HG03159 (cell line): ENCODE measurements around the gene NIPBL.
"Not testable (repeated sequence)": the region's sequence is repeated elsewhere in the genome, so short reads cannot be mapped to it uniquely, and the experiment has no call there.

Experiments
- ATAC-seq: cut with Tn5 transposase; IDR thresholded peaks from one replicate; pipeline ENCODE4 v1.9.1; 2021; ENCODE audit warnings: mild to moderate bottlenecking, moderate library complexity; ENCODE audit not compliant: unreplicated experiment

Gene NIPBL

DNA sequence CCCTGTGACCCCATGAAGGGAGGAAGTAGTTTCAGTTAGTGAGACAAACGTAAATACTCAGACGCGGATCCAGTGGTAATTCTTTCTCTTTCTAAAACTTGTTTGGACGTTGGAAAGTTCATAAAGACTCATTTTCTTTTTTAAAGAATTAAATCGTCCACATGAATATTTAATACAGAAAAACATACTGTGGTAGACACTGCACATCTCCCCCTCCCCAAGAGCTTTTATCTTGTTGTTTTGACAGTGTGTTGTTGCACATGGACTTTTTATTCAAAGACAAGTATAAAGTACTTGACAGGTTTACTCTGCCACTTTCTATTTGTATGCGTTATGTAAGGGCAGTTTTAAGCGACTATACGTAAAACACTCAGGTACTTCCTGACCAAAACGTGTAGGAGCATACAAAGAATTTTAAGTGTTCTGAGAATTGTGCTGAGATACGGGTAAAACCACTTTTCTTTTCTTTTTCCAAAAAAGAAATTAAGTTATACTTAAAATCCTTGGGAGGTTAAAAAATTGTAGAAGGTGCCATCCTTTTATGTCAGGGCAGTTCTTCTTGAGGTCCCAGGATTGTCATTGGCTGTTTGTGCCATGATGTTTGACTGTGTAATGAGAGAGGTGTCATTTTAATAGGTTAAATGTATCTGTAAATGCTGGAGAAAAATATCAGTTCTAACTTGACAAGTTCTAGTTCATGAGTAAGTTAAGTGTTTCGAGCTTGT lies 1.3 kb downstream of the NIPBL start:
- ATAC-seq = no peak

DNA sequence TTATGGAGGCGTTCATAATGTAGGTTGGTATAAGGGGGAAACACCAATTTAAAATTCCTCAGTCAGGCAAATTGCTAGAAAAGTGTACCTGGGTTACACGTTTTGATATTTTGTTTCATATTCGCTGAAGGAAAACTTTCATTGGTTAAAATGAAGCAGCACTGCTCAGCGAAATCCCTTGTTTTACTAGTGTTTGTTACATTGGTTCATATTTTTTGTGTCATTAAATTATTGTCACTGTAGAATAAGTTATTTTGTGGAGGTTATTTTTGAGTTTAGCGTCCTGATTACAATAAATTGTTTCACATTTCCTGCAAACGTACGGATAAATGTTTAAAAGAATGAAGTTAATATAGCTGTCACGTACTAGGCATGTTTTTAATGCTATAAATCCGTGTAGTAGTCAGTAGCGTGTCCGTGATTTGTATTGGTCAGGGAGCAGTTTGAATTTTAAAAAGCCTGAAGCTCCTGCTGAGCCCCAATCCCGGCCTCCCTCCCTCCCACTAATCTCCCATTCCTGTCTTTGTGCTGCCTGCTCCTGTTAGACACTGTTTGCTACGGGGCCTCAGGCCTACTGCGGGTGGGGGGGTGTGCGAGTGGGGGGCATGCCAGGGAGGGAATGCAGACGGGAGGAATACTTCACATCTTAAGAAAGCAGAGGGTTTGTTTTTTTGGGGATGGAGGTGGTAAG lies 2.0 kb downstream of the NIPBL start:
- ATAC-seq = no peak

DNA sequence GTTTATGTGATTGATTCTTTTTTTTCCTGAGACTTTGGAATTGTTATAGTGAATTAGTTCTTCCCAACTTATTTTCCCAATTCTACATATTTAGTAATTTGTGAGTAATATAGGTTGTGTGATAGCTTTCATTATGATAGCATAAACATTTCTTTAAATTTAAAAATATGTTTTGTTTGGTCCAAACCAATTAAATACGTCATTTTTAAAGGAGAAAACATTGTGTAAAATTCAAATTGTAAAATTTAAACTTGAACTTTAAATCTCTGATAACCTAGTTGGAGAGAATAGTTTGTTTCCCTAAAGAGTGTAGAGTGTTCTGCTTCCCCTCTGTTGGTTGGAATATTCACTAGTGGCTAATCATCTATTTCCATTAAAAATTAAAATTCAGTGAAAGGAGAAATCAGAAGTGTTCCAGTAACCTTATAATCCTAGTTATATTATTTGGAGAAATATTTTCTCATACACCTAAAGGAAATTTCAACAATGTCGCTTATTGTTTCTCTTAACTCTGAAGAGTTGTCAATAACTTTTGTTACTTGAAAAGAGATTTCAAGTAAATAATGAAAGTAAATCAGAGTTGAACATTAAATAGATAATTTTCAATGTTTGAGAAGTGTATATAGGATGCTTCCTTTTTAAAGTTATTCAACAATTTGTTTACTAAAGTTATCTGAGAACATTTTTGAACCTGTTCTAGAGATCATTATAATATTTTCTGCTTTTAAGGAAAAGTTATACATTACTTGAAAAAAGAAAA lies 2.9 kb downstream of the NIPBL start:
- ATAC-seq = no peak

DNA sequence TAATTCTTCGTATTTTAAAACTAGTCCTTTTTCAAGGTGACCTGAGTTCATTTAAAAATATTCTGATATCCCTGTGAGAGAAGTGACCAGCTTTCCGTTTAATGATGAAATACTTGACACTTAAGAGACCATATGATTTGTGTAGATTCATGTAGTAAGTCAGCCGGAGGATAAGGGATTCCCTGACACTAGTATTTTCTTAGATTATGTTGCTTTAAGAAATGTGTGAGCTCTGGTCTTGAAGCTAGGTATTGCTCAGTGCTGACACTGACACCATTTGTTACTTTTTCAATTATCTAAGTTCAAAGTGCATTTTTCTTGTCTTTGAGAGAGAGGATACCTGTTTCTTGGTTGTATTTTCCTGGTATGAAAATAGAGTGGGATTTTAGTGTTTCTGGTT lies 4.2 kb downstream of the NIPBL start:
- no peak for ATAC-seq

DNA sequence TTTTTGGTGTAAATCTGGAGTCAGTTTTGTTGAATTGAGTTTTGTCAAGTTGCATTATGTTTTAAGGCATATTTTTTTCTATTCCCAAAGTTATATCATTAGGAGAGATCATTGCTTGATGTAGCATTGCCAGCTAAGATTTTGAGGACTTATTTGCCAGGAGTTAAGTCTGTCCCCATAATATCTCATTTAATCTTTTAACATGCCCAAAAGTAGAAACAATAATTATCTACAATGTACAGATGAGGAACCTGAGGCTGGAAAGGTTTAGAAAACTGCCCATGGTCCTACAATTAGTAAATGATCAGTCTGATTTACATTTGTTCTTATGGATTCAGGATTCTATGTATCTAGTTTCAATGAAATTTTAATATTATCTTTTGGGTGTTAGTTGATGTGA lies 4.7 kb downstream of the NIPBL start:
- no peak for ATAC-seq

DNA sequence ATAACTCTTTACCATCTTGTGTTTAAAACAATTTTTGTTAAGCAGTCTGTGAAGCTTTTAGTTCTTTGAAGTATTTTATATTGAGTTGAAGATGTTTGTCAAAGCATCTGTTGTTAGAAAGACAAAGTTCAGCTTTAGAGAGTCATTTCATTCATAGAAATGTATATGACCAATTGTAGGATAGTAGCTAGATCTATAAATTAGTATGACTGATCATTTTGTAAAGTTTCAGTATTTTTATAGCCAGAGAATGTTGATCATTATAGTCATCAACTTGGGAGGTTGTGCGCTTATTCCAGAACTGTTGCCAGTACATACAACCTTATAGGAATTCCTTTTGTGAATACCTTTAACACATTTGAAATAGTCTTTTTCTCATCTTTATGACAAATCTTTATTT lies 5.2 kb downstream of the NIPBL start:
- no peak for ATAC-seq

DNA sequence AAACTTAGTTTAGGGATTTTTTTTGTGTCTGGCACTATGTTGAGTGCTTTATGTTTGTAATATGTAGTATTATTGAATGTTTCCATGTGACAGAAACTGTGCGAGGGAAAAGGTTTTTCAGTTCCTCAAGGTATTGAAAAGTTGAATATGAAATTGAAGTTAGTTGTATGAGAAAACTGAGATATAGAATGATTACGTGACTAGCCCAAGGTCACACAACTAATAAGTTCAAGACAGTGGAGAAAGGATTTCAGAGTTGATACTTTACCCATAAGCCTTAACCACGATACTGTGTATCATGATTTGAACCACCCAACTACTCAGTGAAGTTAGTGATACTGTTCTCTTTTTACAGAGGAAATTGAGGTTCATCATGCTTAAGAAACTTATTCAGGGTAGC lies 5.7 kb downstream of the NIPBL start:
- peak; percentile 47 for ATAC-seq

DNA sequence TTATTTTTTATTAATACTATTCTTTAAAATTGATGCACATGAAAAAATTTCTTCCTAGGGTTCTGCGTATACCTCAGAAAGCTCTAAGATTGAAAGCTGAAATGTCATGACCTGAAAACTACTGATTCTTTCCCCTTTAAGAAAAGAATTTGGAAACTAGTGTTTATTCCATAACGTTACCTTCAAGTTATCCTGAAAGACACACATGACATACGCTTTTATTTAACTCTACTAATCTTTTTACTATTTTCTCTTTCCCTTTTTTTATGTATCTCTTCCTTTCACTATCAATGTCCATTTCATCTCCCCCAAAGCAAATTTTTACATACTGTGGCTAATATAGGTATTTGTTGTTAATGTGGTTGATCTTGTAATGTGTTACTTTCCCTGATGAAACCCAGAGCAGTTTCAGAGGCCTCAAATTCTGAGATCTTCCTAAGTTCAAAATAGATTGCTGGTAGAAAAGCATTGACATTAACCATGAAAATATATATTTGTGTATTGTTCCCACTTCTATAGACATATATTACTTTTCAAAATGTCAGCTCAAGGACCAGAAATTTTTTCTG lies 7.4 kb downstream of the NIPBL start:
- no peak for ATAC-seq

DNA sequence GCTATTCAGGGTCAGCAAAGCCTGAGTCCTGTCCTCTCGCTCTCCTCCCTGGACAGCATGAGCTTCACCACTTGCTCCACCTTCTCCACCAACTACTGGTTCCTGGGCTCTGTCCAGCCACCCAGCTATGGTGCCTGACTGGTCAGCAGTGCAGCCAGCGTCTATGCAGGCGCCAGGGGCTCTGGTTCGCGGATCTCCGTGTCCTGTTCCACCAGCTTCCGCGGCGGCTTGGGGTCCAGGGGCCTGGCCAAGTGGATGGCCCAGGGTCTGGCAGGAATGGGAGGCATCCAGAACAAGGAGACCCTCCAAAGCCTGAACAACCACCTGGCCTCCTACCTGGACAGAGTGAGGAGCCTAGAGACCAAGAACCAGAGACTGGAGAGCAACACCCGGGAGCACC lies 8.6 kb downstream of the NIPBL start:
- ATAC-seq = no peak

DNA sequence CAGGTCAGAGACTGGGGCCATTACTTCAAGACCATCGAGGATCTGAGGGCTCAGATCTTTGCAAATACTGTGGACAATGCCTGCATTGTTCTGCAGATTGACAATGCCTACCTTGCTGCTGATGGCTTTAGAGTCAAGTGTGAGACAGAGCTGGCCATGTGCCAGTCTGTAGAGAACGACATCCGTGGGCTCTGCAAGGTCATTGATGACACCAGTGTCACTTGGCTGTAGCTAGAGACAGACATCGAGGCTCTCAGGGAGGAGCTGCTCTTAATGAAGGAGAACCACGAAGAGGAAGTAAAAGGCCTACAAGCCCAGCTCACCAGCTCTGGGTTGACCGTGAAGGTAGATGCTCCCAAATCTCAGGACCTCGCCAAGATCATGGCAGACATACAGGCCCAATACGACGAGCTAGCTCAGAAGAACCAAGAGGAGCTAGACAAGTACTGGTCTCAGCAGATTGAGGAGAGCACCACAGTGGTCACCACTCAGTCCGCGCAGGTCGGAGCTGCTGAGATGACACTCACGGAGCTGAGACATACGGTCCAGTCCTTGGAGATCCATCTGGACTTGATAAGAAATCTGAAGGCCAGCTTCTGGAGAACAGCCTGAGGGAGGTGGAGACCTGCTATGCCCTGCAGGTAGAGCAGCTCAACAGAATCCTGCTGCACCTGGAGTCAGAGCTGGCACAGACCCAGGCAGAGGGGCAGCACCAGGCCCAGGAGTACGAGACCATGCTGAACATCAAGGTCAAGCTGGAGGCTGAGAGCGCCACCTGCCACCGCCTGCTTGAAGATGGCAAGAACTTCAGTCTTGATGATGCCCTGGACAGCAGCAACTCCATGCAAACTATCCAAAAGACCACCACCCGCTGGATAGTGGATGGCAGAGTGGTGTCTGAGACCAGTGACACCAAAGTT lies 9.3 kb downstream of the NIPBL start:
- ATAC-seq = no peak

DNA sequence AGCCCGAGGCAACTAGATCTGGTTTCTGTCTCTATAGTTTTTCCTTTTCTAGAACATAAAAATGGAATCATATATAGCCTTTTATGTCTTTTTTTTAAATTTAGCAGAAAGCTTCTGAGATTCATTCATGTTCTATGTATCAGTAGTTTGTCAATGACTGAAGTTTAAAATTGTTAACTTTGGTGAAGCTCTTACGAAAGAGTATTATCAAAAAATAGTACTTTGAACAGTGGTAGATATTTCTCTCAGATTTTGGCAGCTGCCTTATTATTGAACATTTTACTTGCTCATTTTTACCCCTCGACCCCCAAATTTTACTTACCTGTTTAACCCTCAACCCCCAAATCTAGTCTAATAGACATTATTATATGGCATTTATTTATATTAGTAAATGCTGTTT lies 10.2 kb downstream of the NIPBL start:
- no peak for ATAC-seq

DNA sequence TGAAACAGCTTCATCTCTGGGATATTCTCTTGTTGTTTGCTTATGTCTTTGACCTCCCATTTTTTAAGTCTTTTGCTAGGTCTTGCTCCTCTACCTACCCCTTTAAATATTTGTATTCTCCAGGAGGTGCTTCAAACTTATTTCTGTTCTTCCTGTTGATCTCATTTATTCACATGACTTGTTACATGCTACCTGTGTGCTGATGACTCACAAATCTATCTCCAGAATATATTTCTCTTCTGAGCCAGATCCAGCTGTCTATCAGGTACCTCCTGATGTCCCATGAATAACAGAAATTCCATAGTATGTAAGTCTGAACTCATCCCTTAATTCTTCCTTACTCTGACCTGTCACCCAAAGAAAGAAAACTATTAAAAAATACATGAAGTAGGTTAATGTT lies 11.0 kb downstream of the NIPBL start:
- no peak for ATAC-seq

DNA sequence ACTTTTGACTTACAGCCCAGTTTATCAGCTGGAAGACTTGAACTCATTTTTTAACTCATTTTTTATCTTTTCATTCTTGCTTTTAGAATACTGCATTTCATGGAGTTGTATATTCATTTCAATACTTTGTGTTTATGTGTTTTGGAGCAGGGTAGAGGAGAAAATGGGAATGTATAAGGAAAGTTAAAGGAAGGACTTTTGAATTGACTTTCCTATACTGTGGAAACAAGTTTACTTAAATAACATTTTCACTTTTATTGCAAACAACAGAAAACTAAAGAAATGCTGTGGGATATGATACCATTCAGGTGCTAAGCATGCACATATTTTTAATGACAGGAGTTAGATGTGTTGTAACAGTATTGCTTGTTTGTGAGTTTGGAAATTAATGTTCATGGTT lies 11.7 kb downstream of the NIPBL start:
- ATAC-seq = no peak

DNA sequence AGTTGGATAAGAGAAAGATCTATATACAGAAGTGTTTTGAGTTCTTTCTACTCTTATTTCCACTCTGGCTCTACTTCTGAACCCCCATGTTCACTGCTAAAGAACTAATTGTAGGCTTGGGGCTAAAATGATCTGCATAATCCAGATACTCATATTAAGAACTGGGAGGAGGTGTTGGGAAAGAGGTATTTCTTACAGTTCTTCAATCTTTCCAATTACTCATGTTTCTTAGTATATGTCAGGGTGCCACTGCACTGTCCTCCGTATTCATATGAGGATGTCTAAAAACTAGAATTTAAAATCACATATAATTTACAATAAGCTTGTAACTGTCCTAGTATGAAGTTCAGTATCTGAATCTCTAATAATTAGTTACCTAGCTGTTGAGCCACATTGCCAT lies 12.7 kb downstream of the NIPBL start:
- ATAC-seq = no peak

DNA sequence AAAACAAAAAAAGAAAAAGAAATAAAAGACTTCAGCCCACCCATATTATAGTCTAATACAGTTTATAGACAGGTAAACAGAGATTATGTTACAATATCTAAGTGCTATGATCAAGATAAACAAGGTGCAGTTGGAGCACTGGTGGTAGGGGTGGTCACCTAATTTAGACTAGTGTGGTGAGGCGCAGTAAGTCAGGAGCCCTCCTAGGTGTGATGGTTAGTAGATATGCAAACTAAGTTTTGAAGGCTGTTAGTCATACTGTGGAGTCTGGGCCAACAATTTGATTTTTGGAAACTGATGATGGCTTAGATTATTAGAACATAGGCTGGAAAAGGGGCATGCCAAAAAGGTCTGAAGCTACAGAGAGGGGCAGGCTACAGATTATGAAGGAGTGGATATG lies 14.7 kb downstream of the NIPBL start:
- no peak for ATAC-seq

DNA sequence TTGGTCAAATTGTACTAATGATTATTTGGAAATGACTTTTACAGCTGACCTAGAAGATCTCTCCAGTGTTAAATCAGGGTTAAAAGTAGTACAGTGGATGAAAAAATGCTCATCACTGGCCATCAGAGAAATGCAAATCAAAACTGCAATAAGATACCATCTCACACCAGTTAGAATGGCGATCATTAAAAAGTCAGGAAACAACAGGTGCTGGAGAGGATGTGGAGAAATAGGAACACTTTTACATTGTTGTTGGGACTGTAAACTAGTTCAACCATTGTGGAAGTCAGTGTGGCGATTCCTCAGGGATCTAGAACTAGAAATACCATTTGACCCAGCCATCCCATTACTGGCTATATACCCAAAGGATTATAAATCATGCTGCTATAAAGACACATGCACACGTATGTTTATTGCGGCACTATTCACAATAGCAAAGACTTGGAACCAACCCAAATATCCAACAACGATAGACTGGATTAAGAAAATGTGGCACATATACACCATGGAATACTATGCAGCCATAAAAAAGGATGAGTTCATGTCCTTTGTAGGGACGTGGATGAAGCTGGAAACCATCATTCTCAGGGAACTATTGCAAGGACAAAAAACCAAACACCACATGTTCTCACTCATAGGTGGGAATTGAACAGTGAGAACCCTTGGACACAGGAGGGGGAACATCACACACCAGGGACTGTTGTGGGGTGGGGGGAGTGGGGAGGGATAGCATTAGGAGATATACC lies 15.7 kb downstream of the NIPBL start:
- not testable (repeated sequence) for ATAC-seq

DNA sequence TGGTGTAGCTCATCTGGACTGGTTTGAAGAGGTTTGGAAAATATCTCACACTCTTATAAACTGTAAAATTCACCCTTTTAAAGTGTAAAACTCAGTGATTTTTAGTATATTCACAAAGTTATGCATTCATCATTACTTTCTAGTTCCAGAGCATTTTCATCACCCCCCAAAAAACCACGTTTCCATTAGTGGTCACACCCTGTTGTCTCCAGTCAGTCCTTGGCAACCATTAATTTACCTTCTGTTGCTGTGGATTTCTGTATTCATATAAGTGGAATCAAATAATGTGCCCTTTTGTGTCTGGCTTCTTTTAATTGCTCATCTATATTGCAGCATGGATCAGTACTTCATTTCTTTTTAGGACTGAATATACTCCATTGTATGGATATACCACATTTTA lies 18.4 kb downstream of the NIPBL start:
- ATAC-seq = no peak

DNA sequence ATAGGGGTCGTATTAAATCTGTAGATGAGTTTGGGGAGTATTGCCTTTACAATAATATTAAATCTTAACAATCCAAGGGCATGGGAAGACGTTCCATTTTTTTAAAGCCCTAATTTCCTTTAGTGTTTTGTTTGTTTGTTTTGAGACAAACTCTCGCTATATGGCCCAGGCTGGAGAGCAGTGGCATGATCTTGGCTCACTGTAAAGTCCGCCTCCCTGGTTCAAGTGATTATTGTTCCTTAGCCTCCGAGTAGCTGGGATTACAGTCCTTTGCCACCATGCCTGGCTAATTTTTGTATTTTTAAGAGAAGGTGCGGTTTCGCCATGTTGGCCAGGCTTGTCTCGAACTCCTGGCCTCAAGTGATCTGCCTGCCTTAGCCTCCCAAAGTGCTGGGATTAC lies 19.9 kb downstream of the NIPBL start:
- ATAC-seq = no peak

DNA sequence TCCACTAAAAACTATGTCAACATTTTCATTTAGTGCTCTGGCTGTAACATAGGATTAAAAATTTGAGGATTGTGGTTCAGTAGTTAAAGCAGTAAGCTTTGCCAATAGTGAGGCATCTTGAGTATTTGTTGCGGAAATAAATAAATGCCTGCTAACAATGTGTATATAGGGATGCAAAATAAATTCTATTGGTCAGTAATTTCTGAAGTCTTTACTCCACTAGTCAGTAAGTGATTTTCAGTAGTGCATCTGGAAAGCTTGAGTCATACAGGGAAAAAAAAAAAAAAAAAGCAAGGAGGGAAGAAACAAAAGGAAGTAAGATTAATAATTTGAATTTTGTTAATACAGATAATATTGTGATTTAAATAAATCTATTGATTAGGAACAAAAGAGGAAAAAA lies 21.0 kb downstream of the NIPBL start:
- ATAC-seq = no peak

DNA sequence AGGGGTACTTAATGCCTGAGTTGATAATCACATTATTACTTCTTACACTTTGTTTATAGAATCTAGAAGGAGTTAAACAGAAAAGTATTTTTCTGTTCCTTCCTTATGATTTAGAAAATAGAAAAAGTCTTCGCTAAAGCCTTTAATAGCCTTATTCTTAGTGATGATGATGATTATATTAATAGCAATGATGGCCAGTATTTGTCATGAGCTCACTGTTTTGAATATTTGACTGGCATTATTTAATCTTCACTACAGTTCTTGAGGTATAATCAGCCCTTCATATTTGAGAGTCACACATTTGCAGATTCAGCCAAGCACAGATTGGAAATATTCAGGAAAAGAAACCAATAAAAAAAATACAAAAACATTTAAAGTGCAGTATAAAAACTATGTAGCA lies 23.3 kb downstream of the NIPBL start:
- ATAC-seq = no peak
